Trophoblast cell (in vitro differentiated cells and primary cell): Measurements from ENCODE around the gene SRXN1.

Experiments used
- DNase-seq, 2 donors: peaks; one replicate each; pipeline ENCODE4 v3.0.0-alpha.2; 2016
- H2AFZ ChIP-seq: 2 replicates; pipeline ENCODE4 v1.6.1; 2013; ENCODE audit warnings: low read length, moderate library complexity, mild to moderate bottlenecking; ENCODE audit not compliant: insufficient read depth, poor library complexity
- H2AK5ac ChIP-seq: 2 replicates; pipeline ENCODE4 v1.6.1; 2013; ENCODE audit warnings: mild to moderate bottlenecking, low read length
- H2BK120ac ChIP-seq: 2 replicates; pipeline ENCODE4 v1.6.1; 2013; ENCODE audit warnings: low read length, mild to moderate bottlenecking, moderate library complexity; ENCODE audit not compliant: insufficient read depth, poor library complexity
- H2BK12ac ChIP-seq: 2 replicates; pipeline ENCODE4 v1.6.1; 2013; ENCODE audit warnings: mild to moderate bottlenecking, low read length, moderate library complexity
- H2BK5ac ChIP-seq: 2 replicates; pipeline ENCODE4 v1.6.1; 2013; ENCODE audit warnings: low read length, low read depth, moderate library complexity, mild to moderate bottlenecking; ENCODE audit not compliant: poor library complexity
- H3K14ac ChIP-seq: 2 replicates; pipeline ENCODE4 v1.6.1; 2013; ENCODE audit warnings: mild to moderate bottlenecking, low read length
- H3K18ac ChIP-seq: 2 replicates; pipeline ENCODE4 v1.6.1; 2013; ENCODE audit warnings: mild to moderate bottlenecking, low read length
- H3K23ac ChIP-seq: 2 replicates; pipeline ENCODE4 v1.6.1; 2013; ENCODE audit warnings: low read length
- H3K27ac ChIP-seq: 2 replicates; pipeline ENCODE4 v1.5.1; 2013; ENCODE audit warnings: low read depth, mild to moderate bottlenecking, inconsistent platforms, low read length, moderate library complexity
- H3K27me3 ChIP-seq: 2 replicates; pipeline ENCODE4 v1.6.1; 2013; ENCODE audit warnings: inconsistent platforms, mild to moderate bottlenecking, low read length, moderate library complexity; ENCODE audit not compliant: insufficient read depth
- H3K36me3 ChIP-seq, 2 experiments: 1 replicate in 1 of 2; 2 replicates in 1 of 2; pipeline ENCODE4 v1.6.1; 2013; ENCODE audit warnings: low read length in 2 of 2, mild to moderate bottlenecking in 2 of 2, moderate library complexity in 1 of 2; ENCODE audit not compliant: insufficient read depth in 2 of 2, control insufficient read depth in 1 of 2
- H3K4ac ChIP-seq: 2 replicates; pipeline ENCODE4 v1.6.1; 2013; ENCODE audit warnings: low read depth, mild to moderate bottlenecking, low read length, moderate library complexity
- H3K4me1 ChIP-seq, 2 experiments: 1 replicate in 1 of 2; 2 replicates in 1 of 2; pipeline ENCODE4 v1.6.1; 2013; ENCODE audit warnings: low read length in 2 of 2, mild to moderate bottlenecking in 2 of 2, moderate library complexity in 1 of 2; ENCODE audit not compliant: insufficient read depth in 2 of 2, control insufficient read depth in 1 of 2
- H3K4me2 ChIP-seq: 2 replicates; pipeline ENCODE4 v1.6.1; 2013; ENCODE audit warnings: inconsistent platforms, mild to moderate bottlenecking, low read length, moderate library complexity
- H3K4me3 ChIP-seq: 2 replicates; pipeline ENCODE4 v1.5.1; 2013; ENCODE audit warnings: mild to moderate bottlenecking, low read depth, low read length, inconsistent platforms
- H3K79me1 ChIP-seq: one replicate; pipeline ENCODE4 v1.6.1; 2013; ENCODE audit warnings: low read length
- H3K79me2 ChIP-seq: 2 replicates; pipeline ENCODE4 v1.6.1; 2013; ENCODE audit warnings: low read length, mild to moderate bottlenecking; ENCODE audit not compliant: control insufficient read depth, insufficient read depth, poor library complexity
- H3K9ac ChIP-seq: 2 replicates; pipeline ENCODE4 v1.6.1; 2013; ENCODE audit warnings: mild to moderate bottlenecking, low read length
- H3K9me3 ChIP-seq: 2 replicates; pipeline ENCODE4 v1.6.1; 2013; ENCODE audit warnings: low read depth, mild to moderate bottlenecking, control low read depth, inconsistent platforms, low read length; ENCODE audit not compliant: insufficient read depth
- H4K12ac ChIP-seq: 2 replicates; pipeline ENCODE4 v1.6.1; 2013; ENCODE audit warnings: low read depth, mild to moderate bottlenecking, low read length, moderate library complexity
- H4K8ac ChIP-seq: 2 replicates; pipeline ENCODE4 v1.6.1; 2013; ENCODE audit warnings: low read depth, mild to moderate bottlenecking, low read length, moderate library complexity
- H4K91ac ChIP-seq: one replicate; pipeline ENCODE4 v1.6.1; 2013; ENCODE audit warnings: low read depth, mild to moderate bottlenecking, low read length, moderate library complexity
- WGBS: extraction: QIAGEN DNeasy Blood & Tissue Kit; methylation state at CpG from one replicate; pipeline ENCODE4 v1.1.7; 2013; ENCODE audit warnings: missing lambda C conversion rate; ENCODE audit not compliant: insufficient read length, insufficient coverage; ENCODE audit errors: extremely low coverage; 5-methylcytosine and 5-hydroxymethylcytosine counted together

Gene SRXN1

GRCh38 chr20:664151-664550 is 11.2 kb upstream of the SRXN1 start:
- H3K9me3 ChIP-seq, result peaks cover 9% of the 10 kb centered on the region
- no CpG with 5 or more reads among the region's 60 CpGs for WGBS
- no peak overlapping the region for H2BK12ac ChIP-seq
- no peak overlapping the region for H2AK5ac ChIP-seq
- peaks cover 3% of the 10 kb centered on the region for H3K27me3 ChIP-seq
- no peaks in the 10 kb centered on the region for H3K79me1 ChIP-seq
- peaks cover 4 to 5% of the 10 kb centered on the region in 2 experiments for H3K4me1 ChIP-seq
- no peak overlapping the region for H3K4ac ChIP-seq
- H4K12ac ChIP-seq, result no peak overlapping the region
- no peak overlapping the region for H3K9ac ChIP-seq
- DNase-seq, result no peak
- H3K27ac ChIP-seq, result no peak overlapping the region
- H3K14ac ChIP-seq, result no peak overlapping the region
- H3K79me2 ChIP-seq, result no peaks in the 10 kb centered on the region
- no peak overlapping the region for H2BK5ac ChIP-seq
- H4K8ac ChIP-seq, result no peak overlapping the region
- no peak overlapping the region for H3K4me3 ChIP-seq
- no peak overlapping the region for H2AFZ ChIP-seq
- no peak overlapping the region for H3K4me2 ChIP-seq
- no peaks in the 10 kb centered on the region for H3K36me3 ChIP-seq
- H3K18ac ChIP-seq, result no peak overlapping the region
- H2BK120ac ChIP-seq, result no peak overlapping the region
- no peak overlapping the region for H4K91ac ChIP-seq
- H3K23ac ChIP-seq, result no peak overlapping the region

- no peaks in the 10 kb centered on the region for H3K79me2 ChIP-seq
- H3K9me3 ChIP-seq, result peaks cover 9% of the 10 kb centered on the region
- H3K4me2 ChIP-seq, result no peak overlapping the region
- H2BK120ac ChIP-seq, result no peak overlapping the region
- no peak overlapping the region for H2BK12ac ChIP-seq
- no peaks in the 10 kb centered on the region for H3K36me3 ChIP-seq
- H3K18ac ChIP-seq, result no peak overlapping the region
- H3K27ac ChIP-seq, result no peak overlapping the region
- no peak overlapping the region for H3K4ac ChIP-seq
- peaks cover 8 to 9% of the 10 kb centered on the region in 2 experiments for H3K4me1 ChIP-seq
- no peak overlapping the region for H4K8ac ChIP-seq
- H2AFZ ChIP-seq, result no peak overlapping the region
- H3K79me1 ChIP-seq, result no peaks in the 10 kb centered on the region
- no peak overlapping the region for H2BK5ac ChIP-seq
- H3K23ac ChIP-seq, result no peak overlapping the region
- no CpG with 5 or more reads among the region's 84 CpGs for WGBS
- H3K9ac ChIP-seq, result no peak overlapping the region
- no peak overlapping the region for H4K12ac ChIP-seq
- DNase-seq, result no peak
- no peak overlapping the region for H2AK5ac ChIP-seq
- no peak overlapping the region for H3K14ac ChIP-seq
- H3K4me3 ChIP-seq, result peak overlapping the region; percentile 18
- peaks cover 3% of the 10 kb centered on the region for H3K27me3 ChIP-seq
- no peak overlapping the region for H4K91ac ChIP-seq
Observed at GRCh38 chr20:663315-664090, 10.5 kb upstream of the SRXN1 start.

- H3K23ac ChIP-seq, result no peak overlapping the region
Observed at GRCh38 chr20:662277-663192, 9.5 kb upstream of the SRXN1 start.

GRCh38 chr20:661474-662270 is 8.7 kb upstream of the SRXN1 start:
- Histone ChIP-seq H3K79me2 (no peaks in the 10 kb centered on the region), H4K12ac (no peak overlapping the region), H4K8ac (no peak overlapping the region), H3K79me1 (no peaks in the 10 kb centered on the region), H3K27me3 (peaks cover 3% of the 10 kb centered on the region), H3K23ac (no peak overlapping the region), H3K9ac (no peak overlapping the region), H3K36me3 (no peaks in the 10 kb centered on the region), H3K4me1 (peaks cover 8 to 14% of the 10 kb centered on the region in 2 experiments), H3K18ac (no peak overlapping the region), H3K9me3 (peaks cover 9% of the 10 kb centered on the region), H2BK12ac (no peak overlapping the region), H3K27ac (no peak overlapping the region), H3K4me3 (no peak overlapping the region), H3K14ac (no peak overlapping the region), H2BK5ac (no peak overlapping the region), H2AFZ (no peak overlapping the region), H3K4me2 (no peak overlapping the region), H4K91ac (peak overlapping the region; percentile 48), H2BK120ac (peak overlapping the region; percentile 10), H2AK5ac (no peak overlapping the region), H3K4ac (no peak overlapping the region)
- no CpG with 5 or more reads among the region's 29 CpGs for WGBS
- DNase-seq, result no peak

More at GRCh38 chr20:662277-663192, 9.5 kb upstream of the SRXN1 start:
- H3K4me3 ChIP-seq, result no peak overlapping the region
- H3K9me3 ChIP-seq, result peaks cover 9% of the 10 kb centered on the region
- peaks cover 8 to 14% of the 10 kb centered on the region in 2 experiments for H3K4me1 ChIP-seq
- no peak overlapping the region for H4K8ac ChIP-seq
- H3K14ac ChIP-seq, result no peak overlapping the region
- H3K36me3 ChIP-seq, result no peaks in the 10 kb centered on the region
- H3K27me3 ChIP-seq, result peaks cover 3% of the 10 kb centered on the region
- H2AFZ ChIP-seq, result no peak overlapping the region
- H2BK5ac ChIP-seq, result no peak overlapping the region
- H3K4me2 ChIP-seq, result no peak overlapping the region
- no peak overlapping the region for H3K27ac ChIP-seq
- H3K18ac ChIP-seq, result no peak overlapping the region
- H4K91ac ChIP-seq, result no peak overlapping the region
- no peak overlapping the region for H2BK12ac ChIP-seq
- WGBS, result no CpG with 5 or more reads among the region's 16 CpGs
- no peak overlapping the region for H2AK5ac ChIP-seq
- no peak overlapping the region for H2BK120ac ChIP-seq
- DNase-seq, result no peak
- H3K4ac ChIP-seq, result no peak overlapping the region
- no peak overlapping the region for H3K9ac ChIP-seq
- H3K79me2 ChIP-seq, result no peaks in the 10 kb centered on the region
- no peak overlapping the region for H4K12ac ChIP-seq
- H3K79me1 ChIP-seq, result no peaks in the 10 kb centered on the region
